Measurements from ENCODE around the gene TMEM88. TPM values are rescaled to one million over a fixed set of nuclear protein-coding genes. Genes with fewer than 3 reads are reported as not detected.

Gene TMEM88
- total RNA-seq, 1 donor from 2014 or later: 32.6 TPM

- no peak for ATAC-seq
- DNase-seq: no peak
- intact Hi-C loops (cut with micrococcal nuclease): no loop called here
Observed at GRCh38 chr17:7830616-7831015, 24.2 kb upstream of the TMEM88 start.

GRCh38 chr17:7831233-7831632 lies 23.6 kb upstream of the TMEM88 start:
- ATAC-seq: no peak
- intact Hi-C loops (cut with micrococcal nuclease): no loop called here
- no peak for DNase-seq

DNA sequence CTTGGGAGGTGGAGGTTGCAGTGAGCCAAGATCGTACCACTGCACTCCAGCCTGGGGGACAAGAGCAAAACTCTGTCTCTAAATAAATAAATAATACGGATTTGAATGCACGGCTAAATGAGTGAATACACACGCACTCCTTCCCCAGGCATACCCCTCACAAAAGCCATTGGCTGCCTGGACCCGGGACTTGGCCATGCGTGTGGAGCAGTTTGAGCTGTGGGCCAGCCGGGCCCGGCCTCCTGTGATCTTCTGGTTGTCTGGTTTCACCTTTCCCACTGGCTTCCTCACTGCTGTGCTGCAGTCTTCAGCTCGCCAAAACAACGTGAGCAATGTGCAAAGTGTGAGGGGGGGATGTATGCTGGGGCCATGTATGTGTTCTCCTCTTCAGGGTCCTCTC lies 22.4 kb upstream of the TMEM88 start:
- DNase-seq: no peak
- intact Hi-C loops (cut with micrococcal nuclease): no loop called here

GRCh38 chr17:7833011-7833794 lies 21.7 kb upstream of the TMEM88 start:
- intact Hi-C loops (cut with micrococcal nuclease): no loop called here
- ATAC-seq (no peak), DNase-seq (no peak)

More for the DNA sequence above, 22.4 kb upstream of the TMEM88 start:
- ATAC-seq: no peak

- peak; percentile 97 for DNase-seq
- intact Hi-C loops (cut with micrococcal nuclease): no loop called here
- ATAC-seq: peak; percentile 72
Observed at GRCh38 chr17:7833795-7834541, 20.9 kb upstream of the TMEM88 start, which contains the start of gene KDM6B. TSS of gene KDM6B (plus strand) at chr17:7834217. CDS start at chr17:7845555, 11,338 bp downstream.

- DNase-seq: peak; percentile 81
- intact Hi-C loops (cut with micrococcal nuclease): no loop called here
- peak; percentile 39 for ATAC-seq
Observed at GRCh38 chr17:7834542-7834956, 20.3 kb upstream of the TMEM88 start.

DNA sequence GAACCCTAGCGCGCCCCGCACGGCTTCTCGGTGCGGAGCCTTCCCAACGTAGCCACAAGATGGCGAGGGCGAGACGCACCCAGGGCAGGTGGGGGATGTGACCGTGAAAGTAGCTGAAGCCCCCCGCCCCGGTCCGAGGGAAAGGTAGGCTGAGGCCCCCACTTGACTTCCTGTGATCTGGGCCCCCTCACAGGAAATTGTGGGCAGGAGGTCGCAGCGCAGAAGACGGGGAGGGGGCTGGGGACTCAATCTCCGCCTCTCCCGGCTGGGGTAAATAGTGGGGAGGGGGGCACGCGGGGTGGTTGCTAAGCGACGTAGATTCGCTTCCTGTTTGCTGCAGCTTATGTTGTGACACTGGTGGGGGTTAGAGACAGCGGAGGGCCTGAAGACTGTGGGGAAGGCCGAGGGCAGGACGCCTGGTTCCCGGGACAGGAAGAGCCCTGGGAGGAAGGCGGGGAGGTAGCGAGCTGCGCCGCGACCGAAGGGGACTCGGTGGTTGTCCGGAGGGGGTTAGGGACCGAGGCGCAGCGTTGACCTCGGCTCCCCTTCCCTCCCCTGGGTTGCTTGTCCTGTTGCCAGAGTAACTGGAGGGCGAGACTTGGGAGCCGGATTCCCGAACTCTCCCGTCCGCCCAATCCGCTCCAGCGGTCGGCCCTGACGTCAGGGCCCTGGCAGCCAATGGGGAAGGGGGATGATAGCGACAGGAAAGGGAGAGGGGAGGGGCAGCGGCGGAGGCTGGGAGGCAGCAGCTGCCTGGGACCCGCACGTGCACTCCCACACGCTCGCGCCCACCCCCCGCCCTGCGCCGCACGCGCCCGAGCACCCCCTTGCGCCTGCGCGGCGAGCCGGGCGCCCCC lies 19.7 kb upstream of the TMEM88 start:
- peak; percentile 79 for ATAC-seq

GRCh38 chr17:7835814-7836595 lies 18.9 kb upstream of the TMEM88 start:
- intact Hi-C loops (cut with micrococcal nuclease): no loop called here
- DNase-seq (peak; percentile 90), ATAC-seq (peak; percentile 59)

More for the DNA sequence above, 19.7 kb upstream of the TMEM88 start:
- DNase-seq: peak; percentile 98
- intact Hi-C loops (cut with micrococcal nuclease): no loop called here

GRCh38 chr17:7836596-7837407 lies 18.1 kb upstream of the TMEM88 start:
- intact Hi-C loops (cut with micrococcal nuclease): no loop called here

GRCh38 chr17:7837408-7838088 lies 17.3 kb upstream of the TMEM88 start:
- no peak for ATAC-seq
- DNase-seq: no peak
- intact Hi-C loops (cut with micrococcal nuclease): no loop called here

More at GRCh38 chr17:7836596-7837407, 18.1 kb upstream of the TMEM88 start:
- ATAC-seq (peak; percentile 13), DNase-seq (peak; percentile 89)

DNA sequence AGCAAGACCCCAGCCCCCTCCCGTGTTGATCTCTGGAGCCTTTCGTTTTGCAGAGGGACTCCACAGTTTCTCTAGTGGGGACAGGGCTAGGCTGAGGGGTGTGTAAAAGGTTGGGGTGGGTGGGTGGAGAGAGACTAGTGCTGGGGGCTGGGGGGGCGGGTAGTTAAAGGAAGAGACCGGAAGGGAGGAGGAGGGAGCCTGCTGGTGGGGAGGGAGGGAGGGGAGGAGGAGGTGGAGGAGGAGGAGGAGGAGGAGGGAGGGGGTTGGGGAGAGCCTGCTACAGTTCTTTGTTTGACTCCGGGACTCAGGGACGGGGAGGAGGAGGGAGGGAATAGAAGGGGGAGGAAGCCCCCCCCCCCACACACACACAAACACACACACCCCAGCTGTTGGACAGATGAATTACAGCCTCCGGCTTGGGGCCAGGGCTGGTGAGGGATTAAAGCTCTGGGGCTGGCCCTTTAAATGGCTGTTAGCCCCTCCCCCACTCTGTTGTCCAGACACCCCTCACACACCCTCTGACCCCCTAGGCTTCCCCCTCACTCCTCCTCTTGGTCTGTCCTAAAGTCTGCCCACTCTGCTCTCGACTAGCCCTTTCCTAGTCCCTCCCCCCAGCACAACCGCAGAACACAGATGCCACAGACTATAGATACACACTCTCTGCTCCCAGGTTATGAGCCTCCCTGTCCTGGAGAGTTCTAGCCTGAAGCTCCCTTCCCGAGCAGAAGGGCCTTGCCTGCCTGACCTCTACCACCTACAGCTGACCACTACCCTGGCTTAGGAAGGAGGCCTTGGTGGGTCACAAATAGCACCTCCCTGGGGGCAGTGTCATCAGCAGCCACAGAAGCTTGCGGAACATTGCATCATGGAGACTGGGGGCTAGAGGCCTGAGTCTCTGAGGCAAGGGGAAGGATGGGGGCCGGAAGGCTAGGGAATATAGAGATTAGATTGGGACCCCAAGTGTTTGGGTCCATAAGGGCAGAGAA lies 16.5 kb upstream of the TMEM88 start:
- ATAC-seq: no peak
- no peak for DNase-seq
- intact Hi-C loops (cut with micrococcal nuclease): no loop called here

DNA sequence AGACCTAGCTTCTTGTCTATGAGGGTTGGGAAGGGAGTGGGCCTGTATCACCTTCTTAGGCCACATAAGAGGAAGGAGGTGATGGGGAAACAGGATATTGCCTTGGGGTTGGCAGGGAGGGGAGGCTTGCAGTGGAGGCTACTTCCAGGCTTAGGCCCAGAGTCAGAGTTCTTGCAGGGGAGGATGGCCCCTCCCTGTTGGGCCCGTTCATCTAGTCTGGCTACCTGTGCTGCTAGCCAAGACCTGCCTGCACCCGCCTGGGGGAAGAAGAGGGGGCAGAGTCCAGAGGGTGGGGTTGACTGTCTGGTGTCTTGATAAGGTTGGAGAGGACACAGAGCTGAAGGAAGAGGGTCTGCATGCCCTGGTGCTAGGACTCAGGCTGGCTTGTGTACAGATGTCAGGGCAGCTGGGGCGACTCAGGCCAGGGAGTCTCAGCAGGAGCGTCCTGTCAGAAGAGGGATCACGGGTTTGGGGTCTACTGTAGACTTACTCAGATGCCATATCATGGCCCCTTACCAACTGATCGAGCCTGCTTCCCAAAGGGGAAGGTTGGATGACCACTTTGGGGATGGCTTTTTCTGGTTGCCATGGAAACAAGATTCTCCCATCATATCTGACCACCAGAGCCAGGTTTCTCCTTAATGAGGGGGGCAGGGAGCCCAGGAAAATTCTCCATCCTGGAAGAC lies 15.5 kb upstream of the TMEM88 start:
- ATAC-seq: no peak
- DNase-seq: peak; percentile 29
- intact Hi-C loops (cut with micrococcal nuclease): no loop called here

GRCh38 chr17:7839876-7840261 lies 15.0 kb upstream of the TMEM88 start:
- intact Hi-C loops (cut with micrococcal nuclease): no loop called here
- ATAC-seq (no peak), DNase-seq (no peak)

DNA sequence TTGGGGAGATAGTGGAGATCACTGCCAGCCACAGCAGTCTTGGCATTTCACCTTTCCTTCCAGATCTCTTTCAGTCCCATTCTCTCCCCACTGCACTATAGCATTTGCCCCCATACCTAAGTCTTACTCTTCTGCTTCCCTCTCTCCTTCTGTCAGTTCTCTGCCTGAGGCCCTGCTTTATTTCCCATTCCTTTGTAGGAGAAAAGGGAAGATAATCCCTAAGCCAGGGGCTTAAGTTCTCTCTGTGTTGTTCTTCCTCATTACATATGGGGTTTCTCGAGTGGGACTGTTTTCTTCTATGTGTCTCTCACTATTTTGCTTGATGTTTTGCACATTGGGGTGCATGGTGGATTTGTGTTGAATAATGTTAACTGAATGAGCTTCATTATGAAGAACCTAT lies 14.4 kb upstream of the TMEM88 start:
- ATAC-seq (no peak), DNase-seq (no peak)
- intact Hi-C loops (cut with micrococcal nuclease): no loop called here

- ATAC-seq (no peak), DNase-seq (no peak)
- intact Hi-C loops (cut with micrococcal nuclease): no loop called here
Observed at GRCh38 chr17:7840875-7841274, 14.0 kb upstream of the TMEM88 start.
